ENCODE results near the gene CFAP46.
A peak's percentile ranks its signal among the peaks of the same experiment; 100 is the strongest.
"Not testable (repeated sequence)": the region's sequence is repeated elsewhere in the genome, so short reads cannot be mapped to it uniquely, and the experiment has no call there.

The CFAP46 gene

GRCh38 chr10:132962623-132963429 lies 20.5 kb upstream of the CFAP46 start:
- DNase-seq, result no peak

DNA sequence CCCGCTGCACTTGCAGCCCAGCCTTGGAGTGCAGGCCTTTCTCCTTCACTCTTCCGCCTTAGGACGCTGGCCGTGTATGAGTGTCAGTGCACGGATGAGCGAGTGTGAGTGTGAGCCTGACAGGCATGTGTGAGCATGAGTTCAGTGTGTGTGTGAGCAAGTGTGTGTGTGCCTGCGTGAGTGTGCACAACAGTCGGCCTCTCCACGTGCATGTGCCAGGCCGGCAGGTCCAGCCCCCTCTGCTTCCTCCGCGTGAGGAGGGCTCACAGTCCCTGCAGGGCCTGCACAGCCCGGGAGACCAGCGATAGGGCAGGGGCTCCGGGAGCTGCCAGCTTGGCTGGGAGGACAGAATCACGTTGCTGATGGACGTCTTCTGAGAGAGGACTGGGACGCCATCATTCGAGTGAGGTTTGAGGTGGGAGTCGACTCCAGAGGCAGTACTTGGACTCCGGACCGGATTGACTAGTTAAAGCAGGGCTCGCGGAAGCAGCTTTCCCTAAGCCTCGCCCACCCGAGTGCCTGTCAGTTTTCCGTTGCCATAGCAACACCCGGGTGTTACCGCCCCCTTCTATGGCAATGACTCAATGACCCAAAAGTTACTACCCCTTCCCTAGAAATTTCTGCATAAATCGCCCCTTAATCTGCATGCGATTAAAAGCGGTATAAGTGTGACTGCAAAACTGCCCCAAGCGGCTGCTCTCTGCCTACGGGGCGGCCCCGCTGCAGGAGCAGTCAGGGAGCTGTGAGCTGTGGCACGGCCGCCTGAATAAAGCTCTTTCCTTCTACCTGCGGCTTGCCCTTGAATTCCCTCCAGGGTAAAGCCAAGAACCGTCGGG lies 19.6 kb upstream of the CFAP46 start:
- peak; percentile 75 for DNase-seq

- DNase-seq, result no peak
Observed at GRCh38 chr10:132961420-132961786, 19.0 kb upstream of the CFAP46 start.

GRCh38 chr10:132960631-132961419 lies 18.5 kb upstream of the CFAP46 start:
- peak; percentile 28 for DNase-seq

DNA sequence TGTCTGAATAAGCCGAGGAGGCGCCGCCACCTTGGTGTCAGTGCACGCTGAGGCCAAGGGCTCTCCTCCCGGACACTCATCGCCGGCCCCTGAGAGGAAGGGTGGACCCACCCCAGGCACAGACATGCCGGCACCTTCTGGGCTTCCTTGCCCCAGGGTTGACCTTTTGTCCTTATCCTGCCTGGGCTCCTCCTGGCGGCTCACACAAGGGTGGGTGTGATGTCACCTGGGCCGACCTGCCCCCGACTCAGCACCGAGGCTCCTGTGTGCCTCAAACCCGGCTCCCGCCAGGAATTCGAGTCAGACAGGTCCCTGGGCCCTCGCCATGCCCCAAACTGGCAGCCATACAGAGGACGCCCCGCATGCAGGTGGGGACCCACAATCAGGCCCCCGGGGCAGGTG lies 17.7 kb upstream of the CFAP46 start:
- peak; percentile 34 for DNase-seq

- peak; percentile 17 for DNase-seq
Observed at GRCh38 chr10:132959559-132959961, 17.2 kb upstream of the CFAP46 start.

GRCh38 chr10:132958883-132959558 lies 16.7 kb upstream of the CFAP46 start:
- peak; percentile 15 for DNase-seq

DNA sequence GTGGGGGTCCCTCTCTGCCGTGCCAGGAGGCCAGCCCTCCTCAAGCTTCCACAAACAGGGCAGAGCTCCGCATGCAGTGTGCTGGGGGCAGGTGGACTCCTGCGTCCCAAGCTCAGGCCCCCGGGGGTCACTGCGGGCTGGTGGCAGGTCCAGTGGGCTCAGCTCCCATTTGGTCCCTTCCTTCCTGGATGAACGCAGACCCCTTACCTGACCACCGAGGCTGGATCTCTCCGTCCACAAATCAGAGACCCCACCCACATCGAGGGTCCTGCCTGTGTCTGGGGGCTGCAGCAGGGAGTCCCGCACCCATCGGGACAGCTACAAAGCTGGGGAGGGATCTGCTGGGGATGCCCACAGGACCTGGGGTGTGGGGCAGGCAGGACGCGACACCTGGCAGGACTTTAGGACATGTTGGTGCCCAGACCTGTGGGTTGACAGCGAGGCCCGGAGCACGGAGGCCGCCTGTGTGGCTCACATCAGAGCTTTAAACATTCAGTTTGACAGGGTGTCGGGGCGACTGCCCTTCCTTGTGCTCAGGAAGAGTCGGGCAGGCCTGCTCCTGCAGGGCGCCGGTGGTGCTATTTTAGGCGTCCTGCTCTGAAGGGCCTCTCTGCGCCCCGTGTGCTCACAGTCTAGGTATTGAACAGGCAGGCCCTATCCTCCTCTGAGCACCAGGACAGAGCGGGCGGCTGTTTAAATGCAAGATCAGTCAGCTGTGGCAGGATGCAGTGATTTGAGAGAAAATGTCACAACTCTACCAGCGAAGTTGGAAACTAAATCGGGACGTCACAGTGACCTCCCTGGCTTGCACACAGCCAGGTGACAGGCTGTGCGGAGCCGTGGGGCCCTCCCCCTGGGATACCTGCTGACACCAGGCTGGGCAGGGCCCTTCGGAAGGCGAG lies 15.9 kb upstream of the CFAP46 start:
- peak; percentile 22 for DNase-seq

DNA sequence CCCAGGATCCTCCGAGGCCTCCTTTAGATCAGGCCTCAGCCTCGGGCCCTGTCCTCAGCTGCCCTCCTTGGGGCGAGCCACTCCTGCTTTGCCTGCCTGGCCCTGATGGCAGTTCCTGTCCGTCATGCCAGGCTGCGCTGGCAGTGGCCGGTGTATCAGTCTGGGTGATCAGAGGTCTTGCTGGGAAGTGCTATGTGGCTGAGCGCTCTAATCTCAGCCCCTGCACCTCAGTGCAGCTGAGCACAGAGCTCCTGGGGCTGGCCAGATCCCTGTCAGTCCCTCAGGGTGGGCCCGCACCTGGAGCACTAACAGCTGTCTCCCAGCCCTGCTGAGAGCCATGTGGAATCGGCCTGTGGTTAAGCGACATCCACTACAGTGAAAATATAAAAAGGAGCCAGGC lies 14.8 kb upstream of the CFAP46 start:
- no peak for DNase-seq

- DNase-seq, result not testable (repeated sequence)
Observed at GRCh38 chr10:132956259-132956658, 13.9 kb upstream of the CFAP46 start.

- DNase-seq, result no peak
Observed at GRCh38 chr10:132955479-132955878, 13.1 kb upstream of the CFAP46 start.

DNA sequence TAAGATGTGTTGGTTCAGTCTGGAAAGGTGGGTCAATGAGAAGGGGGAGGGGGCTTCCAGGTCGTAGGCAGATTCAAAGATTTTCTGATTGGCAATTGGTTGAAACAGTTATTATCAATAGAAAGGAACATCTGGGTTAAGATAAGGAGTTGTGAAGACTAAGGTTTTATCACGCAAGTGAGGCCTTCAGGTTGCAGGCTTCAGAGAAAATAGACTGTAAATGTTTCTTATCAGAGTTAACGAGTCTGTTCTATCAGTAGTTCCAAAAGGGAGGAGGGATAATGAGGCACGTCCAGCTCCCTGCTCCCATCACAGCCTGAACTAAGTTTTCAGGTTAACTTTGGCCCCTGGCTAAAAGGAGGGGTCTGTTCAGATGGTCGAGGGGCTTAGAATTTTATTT lies 11.1 kb upstream of the CFAP46 start:
- no peak for DNase-seq

DNA sequence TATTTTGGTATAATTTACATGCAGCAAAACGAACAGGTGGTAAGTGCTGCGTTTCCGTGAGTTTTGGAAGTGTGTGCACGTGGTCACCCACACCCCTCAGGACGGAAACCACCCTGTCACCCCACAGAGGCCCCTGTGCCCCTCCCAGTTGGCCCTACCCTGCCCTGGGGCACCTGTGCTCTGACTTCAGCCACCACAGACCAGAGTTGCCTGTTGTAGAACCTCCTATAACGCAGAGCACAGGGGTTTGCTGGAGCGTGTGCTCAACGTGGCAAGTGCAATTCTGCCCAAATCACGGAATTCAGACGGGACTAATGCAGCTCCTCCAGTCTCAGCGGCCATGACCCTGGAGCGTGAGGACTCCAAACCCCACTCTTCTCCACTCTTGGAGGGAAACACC lies 9.6 kb upstream of the CFAP46 start:
- no peak for DNase-seq

DNA sequence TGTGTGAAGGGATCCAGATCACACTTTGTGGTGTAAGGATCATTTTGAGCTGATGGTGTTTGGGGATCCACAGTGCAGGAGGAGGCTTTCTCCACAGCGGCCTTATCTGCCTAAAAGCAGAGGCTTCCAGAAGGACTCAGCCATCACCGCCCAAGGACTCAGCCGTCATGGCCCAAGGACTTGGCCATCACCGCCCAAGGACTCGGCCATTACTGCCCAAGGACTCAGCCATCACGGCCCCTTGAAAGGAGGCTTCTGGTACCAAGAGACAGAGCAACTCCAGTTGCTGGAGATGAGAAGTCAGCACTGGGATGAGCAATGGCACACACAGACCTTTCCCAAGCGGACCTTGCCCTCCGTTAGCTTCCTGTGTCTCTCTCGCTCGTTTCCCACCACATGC lies 6.0 kb upstream of the CFAP46 start:
- no peak for DNase-seq

DNA sequence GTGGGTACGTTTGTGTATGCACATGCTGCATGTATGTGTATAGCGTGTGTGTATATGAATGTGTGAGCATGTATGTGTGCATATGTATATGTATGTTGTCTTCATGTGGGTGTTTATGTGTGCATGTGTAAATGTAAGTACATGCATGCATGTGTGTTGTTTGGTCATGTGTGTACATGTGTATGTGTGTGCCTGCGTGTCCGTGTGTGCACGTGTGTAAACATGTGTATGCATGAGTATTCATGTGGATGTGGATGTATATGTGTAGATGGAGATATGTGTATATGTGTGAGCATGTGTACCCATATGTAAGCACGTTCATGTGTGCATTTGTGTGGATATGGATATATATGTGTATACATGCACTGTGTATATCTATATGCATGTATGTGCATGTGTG lies 5.5 kb upstream of the CFAP46 start:
- no peak for DNase-seq

GRCh38 chr10:132946806-132947546 lies 4.6 kb upstream of the CFAP46 start:
- DNase-seq, result no peak

GRCh38 chr10:132946311-132946710 lies 3.9 kb upstream of the CFAP46 start:
- DNase-seq, result peak; percentile 10

DNA sequence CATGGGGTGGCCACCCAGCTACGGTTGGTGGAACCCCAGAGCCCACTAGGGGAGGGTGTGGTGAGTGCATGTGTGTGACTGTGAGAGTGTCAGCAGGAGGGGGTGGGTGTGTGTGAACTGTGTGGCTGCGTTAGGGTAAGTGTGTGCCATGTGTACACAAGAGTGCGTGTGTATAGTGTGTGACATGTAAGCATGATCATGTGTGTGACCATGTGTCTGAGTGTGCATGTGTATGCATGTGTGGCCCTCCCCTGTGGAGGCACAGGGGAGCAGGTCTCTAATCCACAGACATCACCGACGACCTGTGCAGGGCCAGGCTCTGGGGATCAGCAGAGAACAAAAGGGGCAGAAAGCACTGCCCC lies 3.5 kb upstream of the CFAP46 start:
- peak; percentile 12 for DNase-seq

DNA sequence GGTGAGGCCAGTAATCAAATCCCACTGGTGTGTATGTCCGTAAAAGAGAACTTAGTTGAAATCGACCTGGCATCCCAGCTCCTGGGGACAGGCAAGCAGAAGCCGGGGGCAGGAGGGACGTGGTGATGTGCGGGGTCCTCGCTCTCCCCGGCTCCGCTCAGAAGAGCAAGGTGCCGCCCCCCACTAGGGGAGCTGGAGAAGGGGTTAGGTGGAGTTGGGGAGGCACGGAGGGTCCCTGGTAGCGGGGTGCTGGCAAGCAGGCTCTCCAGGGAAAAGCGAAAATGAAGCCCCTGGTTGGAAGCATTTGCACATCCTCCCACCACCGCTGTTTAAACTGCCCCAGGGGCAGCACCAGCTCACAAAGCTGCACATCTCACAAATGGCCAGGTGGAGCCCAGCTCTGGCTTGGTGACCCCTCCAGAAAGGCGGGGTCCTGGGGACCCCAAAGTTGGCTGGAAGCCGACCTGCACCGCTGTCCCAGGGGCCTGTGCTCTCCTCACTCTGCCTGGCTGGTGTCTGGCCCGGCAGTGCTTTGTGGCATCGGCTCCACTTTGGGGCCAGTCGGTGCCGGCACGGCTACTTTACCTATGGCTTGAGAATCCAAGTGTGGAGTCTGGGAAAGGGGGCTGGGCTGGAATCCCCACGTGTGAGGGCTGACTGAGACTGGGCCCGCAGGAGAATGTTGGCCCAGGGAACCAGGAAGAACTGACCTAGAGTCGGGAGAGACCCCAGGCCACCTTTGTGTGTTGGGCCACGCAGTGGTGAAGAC lies 2.9 kb upstream of the CFAP46 start:
- DNase-seq, result peak; percentile 14

DNA sequence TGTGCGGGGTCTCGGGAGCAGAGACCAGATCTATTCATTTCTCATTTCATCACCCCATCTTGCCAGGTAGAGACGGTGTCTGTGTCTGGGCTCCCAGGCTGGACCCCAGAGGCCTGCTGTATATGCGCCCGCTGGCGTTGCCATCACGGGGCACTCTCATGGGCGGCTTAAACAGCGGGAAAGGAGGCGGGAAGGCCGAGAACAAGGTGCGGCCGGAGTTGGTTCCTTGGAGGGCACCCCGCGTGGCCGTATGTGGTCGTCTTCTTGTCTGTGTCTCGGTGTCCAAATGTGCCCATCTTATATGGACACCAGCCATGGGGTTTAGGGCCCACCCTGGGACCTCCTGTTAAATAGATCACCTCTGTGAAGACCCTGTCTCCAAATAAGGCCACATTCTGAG lies 2.1 kb upstream of the CFAP46 start:
- DNase-seq, result peak; percentile 10

Measured in left hindlimb (tissue), 1 donor.